Measurements from ENCODE around the gene SLMAP.

DNA sequence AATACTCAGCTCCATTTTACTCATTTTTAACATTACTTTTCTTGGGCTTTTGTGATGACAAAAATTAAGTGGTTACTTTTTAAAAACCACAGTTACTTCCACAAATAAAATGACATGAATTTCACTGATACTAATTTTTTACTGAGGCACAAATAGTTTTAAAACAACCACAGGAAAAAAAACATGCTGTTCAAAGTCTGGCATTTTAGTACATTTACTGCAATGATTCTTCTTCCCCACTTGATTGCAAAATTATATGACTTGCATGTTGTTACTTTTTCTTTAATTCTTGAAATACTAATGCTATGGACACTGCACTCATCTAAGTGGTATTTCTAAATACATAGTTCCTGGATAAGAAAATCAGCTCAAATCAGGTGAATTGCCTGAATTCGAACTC is 24.8 kb upstream of the SLMAP start:
- TF ChIP-seq, protein P1, sequence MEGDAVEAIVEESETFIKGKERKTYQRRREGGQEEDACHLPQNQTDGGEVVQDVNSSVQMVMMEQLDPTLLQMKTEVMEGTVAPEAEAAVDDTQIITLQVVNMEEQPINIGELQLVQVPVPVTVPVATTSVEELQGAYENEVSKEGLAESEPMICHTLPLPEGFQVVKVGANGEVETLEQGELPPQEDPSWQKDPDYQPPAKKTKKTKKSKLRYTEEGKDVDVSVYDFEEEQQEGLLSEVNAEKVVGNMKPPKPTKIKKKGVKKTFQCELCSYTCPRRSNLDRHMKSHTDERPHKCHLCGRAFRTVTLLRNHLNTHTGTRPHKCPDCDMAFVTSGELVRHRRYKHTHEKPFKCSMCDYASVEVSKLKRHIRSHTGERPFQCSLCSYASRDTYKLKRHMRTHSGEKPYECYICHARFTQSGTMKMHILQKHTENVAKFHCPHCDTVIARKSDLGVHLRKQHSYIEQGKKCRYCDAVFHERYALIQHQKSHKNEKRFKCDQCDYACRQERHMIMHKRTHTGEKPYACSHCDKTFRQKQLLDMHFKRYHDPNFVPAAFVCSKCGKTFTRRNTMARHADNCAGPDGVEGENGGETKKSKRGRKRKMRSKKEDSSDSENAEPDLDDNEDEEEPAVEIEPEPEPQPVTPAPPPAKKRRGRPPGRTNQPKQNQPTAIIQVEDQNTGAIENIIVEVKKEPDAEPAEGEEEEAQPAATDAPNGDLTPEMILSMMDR (IDR thresholded peaks at IDR 0.05): no peak
- no peak for TF ChIP-seq POLR2A (IDR thresholded peaks at IDR 0.05)

Data from uterus (tissue), 2 donors.